ENCODE results near the gene NXPH3.
A peak's percentile ranks its signal among the peaks of the same experiment; 100 is the strongest.

Gene NXPH3

DNA sequence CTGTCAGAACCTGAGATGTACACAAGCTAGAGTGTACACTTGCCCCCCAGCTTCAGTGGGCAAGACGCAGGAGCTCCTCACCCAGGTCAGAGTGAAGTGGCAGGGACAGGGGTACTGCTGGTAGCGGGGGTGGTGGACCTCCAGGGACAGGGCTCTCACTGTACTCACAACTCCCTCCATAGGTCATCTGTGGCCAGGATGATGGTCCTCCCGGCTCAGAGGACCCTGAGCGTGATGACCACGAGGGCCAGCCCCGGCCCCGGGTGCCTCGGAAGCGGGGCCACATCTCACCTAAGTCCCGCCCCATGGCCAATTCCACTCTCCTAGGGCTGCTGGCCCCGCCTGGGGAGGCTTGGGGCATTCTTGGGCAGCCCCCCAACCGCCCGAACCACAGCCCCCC is 2.7 kb downstream of the NXPH3 start:
- Histone ChIP-seq H3K27me3 (ENCODE audit: low read depth, low read length) (0 out of 2 replicates have a peak, but pooled peaks cover 4% of the 10 kb centered on the region), H3K79me2 (ENCODE audit: low read length) (no peaks in the 10 kb centered on the region), H3K27ac (ENCODE audit: low read length) (no peak overlapping the region), H3K36me3 (replicated peaks; ENCODE audit: low read depth, low read length) (no peaks in the 10 kb centered on the region), H3K4me2 (ENCODE audit: low read length) (peak overlapping the region; percentile 36; the same call in 1 of the 2 replicates), H3K4me3 (ENCODE audit: low read length) (no peak overlapping the region), H3K9me3 (ENCODE audit: insufficient read depth, low read length) (no peaks in the 10 kb centered on the region), H4K20me1 (ENCODE audit: insufficient read depth, low read length) (no peaks in the 10 kb centered on the region), H3K9ac (ENCODE audit: low read length) (no peak overlapping the region), H3K4me1 (ENCODE audit: low read length) (peaks cover 12% of the 10 kb centered on the region), H2AFZ (ENCODE audit: low read depth, low read length) (no peak overlapping the region)
- TF ChIP-seq EZH2phosphoT487 (IDR thresholded peaks at IDR 0.05; ENCODE audit: low read depth), result no peak
- TF ChIP-seq, protein P1, sequence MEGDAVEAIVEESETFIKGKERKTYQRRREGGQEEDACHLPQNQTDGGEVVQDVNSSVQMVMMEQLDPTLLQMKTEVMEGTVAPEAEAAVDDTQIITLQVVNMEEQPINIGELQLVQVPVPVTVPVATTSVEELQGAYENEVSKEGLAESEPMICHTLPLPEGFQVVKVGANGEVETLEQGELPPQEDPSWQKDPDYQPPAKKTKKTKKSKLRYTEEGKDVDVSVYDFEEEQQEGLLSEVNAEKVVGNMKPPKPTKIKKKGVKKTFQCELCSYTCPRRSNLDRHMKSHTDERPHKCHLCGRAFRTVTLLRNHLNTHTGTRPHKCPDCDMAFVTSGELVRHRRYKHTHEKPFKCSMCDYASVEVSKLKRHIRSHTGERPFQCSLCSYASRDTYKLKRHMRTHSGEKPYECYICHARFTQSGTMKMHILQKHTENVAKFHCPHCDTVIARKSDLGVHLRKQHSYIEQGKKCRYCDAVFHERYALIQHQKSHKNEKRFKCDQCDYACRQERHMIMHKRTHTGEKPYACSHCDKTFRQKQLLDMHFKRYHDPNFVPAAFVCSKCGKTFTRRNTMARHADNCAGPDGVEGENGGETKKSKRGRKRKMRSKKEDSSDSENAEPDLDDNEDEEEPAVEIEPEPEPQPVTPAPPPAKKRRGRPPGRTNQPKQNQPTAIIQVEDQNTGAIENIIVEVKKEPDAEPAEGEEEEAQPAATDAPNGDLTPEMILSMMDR (IDR thresholded peaks at IDR 0.05; ENCODE audit: low read depth, low read length), result no peak

DNA sequence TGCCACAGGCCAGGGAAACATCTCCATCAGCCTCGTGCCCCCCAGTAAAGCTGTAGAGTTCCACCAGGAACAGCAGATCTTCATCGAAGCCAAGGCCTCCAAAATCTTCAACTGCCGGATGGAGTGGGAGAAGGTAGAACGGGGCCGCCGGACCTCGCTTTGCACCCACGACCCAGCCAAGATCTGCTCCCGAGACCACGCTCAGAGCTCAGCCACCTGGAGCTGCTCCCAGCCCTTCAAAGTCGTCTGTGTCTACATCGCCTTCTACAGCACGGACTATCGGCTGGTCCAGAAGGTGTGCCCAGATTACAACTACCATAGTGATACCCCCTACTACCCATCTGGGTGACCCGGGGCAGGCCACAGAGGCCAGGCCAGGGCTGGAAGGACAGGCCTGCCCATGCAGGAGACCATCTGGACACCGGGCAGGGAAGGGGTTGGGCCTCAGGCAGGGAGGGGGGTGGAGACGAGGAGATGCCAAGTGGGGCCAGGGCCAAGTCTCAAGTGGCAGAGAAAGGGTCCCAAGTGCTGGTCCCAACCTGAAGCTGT is 3.4 kb downstream of the NXPH3 start:
- Histone ChIP-seq H3K79me2 (ENCODE audit: low read length) (no peaks in the 10 kb centered on the region), H2AFZ (ENCODE audit: low read depth, low read length) (no peak overlapping the region), H3K4me3 (ENCODE audit: low read length) (no peak overlapping the region), H3K9ac (ENCODE audit: low read length) (no peak overlapping the region), H3K27me3 (ENCODE audit: low read depth, low read length) (no peaks in the 10 kb centered on the region), H3K4me2 (ENCODE audit: low read length) (no peak overlapping the region), H3K9me3 (ENCODE audit: insufficient read depth, low read length) (no peaks in the 10 kb centered on the region), H3K4me1 (ENCODE audit: low read length) (peaks cover 12% of the 10 kb centered on the region), H3K27ac (ENCODE audit: low read length) (no peak overlapping the region), H4K20me1 (ENCODE audit: insufficient read depth, low read length) (no peaks in the 10 kb centered on the region), H3K36me3 (replicated peaks; ENCODE audit: low read depth, low read length) (no peaks in the 10 kb centered on the region)
- TF ChIP-seq EZH2phosphoT487 (IDR thresholded peaks at IDR 0.05; ENCODE audit: low read depth), result no peak
- TF ChIP-seq, protein P1 (IDR thresholded peaks at IDR 0.05; ENCODE audit: low read depth, low read length), result no peak

DNA sequence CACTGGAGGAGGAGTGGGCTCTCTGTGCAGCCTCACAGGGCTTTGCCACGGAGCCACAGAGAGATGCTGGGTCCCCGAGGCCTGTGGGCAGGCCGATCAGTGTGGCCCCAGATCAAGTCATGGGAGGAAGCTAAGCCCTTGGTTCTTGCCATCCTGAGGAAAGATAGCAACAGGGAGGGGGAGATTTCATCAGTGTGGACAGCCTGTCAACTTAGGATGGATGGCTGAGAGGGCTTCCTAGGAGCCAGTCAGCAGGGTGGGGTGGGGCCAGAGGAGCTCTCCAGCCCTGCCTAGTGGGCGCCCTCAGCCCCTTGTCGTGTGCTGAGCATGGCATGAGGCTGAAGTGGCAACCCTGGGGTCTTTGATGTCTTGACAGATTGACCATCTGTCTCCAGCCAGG is 3.9 kb downstream of the NXPH3 start:
- H2AFZ ChIP-seq (ENCODE audit: low read depth, low read length), result no peak overlapping the region
- H4K20me1 ChIP-seq (ENCODE audit: insufficient read depth, low read length), result no peaks in the 10 kb centered on the region
- H3K4me2 ChIP-seq (ENCODE audit: low read length), result no peak overlapping the region
- H3K27ac ChIP-seq (ENCODE audit: low read length), result no peak overlapping the region
- no peaks in the 10 kb centered on the region for H3K9me3 ChIP-seq (ENCODE audit: insufficient read depth, low read length)
- no peak for TF ChIP-seq EZH2phosphoT487 (IDR thresholded peaks at IDR 0.05; ENCODE audit: low read depth)
- TF ChIP-seq, protein P1 (IDR thresholded peaks at IDR 0.05; ENCODE audit: low read depth, low read length), result no peak
- peaks cover 12% of the 10 kb centered on the region for H3K4me1 ChIP-seq (ENCODE audit: low read length)
- no peaks in the 10 kb centered on the region for H3K27me3 ChIP-seq (ENCODE audit: low read depth, low read length)
- no peak overlapping the region for H3K9ac ChIP-seq (ENCODE audit: low read length)
- no peaks in the 10 kb centered on the region for H3K36me3 ChIP-seq (replicated peaks; ENCODE audit: low read depth, low read length)
- no peak overlapping the region for H3K4me3 ChIP-seq (ENCODE audit: low read length)
- H3K79me2 ChIP-seq (ENCODE audit: low read length), result no peaks in the 10 kb centered on the region

DNA sequence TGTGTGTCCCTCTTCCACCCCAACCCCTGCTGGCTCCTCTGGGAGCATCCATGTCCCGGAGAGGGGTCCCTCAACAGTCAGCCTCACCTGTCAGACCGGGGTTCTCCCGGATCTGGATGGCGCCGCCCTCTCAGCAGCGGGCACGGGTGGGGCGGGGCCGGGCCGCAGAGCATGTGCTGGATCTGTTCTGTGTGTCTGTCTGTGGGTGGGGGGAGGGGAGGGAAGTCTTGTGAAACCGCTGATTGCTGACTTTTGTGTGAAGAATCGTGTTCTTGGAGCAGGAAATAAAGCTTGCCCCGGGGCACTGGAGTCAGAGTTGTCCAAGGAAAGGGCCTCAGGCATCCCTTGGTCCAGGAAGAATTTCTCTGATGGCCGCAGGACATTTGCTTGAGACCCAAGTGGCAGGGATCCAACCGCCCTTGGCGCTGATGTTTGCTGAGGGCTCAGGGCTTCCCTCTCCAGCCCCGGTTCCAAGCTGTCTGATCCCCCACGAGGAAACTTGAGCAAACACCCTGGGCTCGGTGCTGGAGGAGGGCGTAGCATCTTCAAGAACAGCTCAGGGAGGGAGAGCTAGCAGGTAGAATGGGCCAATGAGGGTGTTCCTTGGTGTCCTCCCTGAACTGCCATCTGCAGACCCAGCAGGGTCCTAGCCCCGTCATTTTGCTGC is 4.5 kb downstream of the NXPH3 start:
- Histone ChIP-seq H4K20me1 (ENCODE audit: insufficient read depth, low read length) (no peaks in the 10 kb centered on the region), H3K9ac (ENCODE audit: low read length) (no peak overlapping the region), H3K27ac (ENCODE audit: low read length) (no peak overlapping the region), H3K4me1 (ENCODE audit: low read length) (peaks cover 12% of the 10 kb centered on the region), H2AFZ (ENCODE audit: low read depth, low read length) (no peak overlapping the region), H3K36me3 (replicated peaks; ENCODE audit: low read depth, low read length) (no peaks in the 10 kb centered on the region), H3K9me3 (ENCODE audit: insufficient read depth, low read length) (no peaks in the 10 kb centered on the region), H3K4me3 (ENCODE audit: low read length) (no peak overlapping the region), H3K79me2 (ENCODE audit: low read length) (no peaks in the 10 kb centered on the region), H3K4me2 (ENCODE audit: low read length) (no peak overlapping the region), H3K27me3 (ENCODE audit: low read depth, low read length) (no peaks in the 10 kb centered on the region)
- TF ChIP-seq, protein P1 (IDR thresholded peaks at IDR 0.05; ENCODE audit: low read depth, low read length), result no peak
- TF ChIP-seq EZH2phosphoT487 (IDR thresholded peaks at IDR 0.05; ENCODE audit: low read depth), result no peak
